GM21723 (cell line): ENCODE measurements around the gene KCNMA1.

Source experiments
- ATAC-seq: cut with Tn5 transposase; IDR thresholded peaks from one replicate; pipeline ENCODE4 v1.9.1; 2021; ENCODE audit warnings: mild to moderate bottlenecking, moderate library complexity; ENCODE audit not compliant: unreplicated experiment

Gene KCNMA1

DNA sequence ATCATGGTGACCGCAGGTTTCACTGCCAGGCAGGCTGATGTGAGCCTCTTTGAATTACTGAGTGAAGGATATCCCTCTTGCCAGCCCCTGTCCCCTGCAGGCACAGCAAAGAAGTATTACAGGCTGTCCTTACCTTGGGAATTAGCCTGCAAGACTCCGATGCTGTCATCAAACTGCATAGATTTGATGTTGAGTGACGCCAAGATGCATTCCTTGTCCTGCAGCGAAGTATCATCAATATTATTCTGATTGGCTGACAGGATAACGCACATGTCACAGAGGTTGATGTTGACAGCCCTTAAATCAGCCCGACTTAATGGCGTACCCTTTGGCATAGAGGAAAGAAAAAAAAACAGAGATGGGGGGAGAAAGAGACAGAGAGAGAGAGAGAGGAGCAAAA lies 693.0 kb downstream of the KCNMA1 start:
- no peak for ATAC-seq

DNA sequence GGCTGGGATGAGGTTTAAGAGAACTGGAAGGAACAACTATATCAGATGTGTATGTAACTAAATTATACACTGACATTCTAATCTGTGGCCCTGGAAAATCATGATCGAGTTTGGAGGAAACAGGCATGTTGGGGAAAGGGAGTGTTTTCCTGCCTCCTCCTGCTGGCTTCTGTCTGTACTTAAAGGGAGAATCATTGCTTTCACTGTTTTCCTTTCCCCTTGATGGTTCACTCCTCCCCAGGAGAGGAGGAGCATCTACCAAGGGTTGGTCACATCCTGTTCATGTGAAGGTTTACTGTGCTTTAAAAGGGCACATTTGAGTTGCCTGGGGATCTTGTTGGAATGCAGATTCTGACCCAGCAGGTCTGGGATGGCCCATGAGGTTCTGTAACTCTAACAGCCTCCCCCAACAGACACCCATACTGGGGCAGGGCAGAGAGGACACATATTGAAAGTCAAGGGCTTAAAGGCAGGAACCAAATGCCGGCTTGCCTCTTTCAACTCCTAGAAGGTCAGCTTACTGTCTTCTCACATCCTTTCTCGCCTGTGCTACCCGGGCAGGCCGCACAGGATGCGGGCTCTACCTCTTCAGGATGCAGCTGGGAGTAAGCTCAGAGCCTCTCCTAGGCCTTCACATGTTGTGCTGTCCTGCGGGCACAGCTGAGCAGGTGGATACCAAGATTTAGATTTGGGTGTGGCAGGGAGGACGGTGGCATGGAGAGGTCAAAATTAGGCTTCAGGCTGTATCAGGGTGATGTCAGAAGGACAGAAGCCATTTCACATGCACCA lies 694.8 kb downstream of the KCNMA1 start:
- no peak for ATAC-seq

DNA sequence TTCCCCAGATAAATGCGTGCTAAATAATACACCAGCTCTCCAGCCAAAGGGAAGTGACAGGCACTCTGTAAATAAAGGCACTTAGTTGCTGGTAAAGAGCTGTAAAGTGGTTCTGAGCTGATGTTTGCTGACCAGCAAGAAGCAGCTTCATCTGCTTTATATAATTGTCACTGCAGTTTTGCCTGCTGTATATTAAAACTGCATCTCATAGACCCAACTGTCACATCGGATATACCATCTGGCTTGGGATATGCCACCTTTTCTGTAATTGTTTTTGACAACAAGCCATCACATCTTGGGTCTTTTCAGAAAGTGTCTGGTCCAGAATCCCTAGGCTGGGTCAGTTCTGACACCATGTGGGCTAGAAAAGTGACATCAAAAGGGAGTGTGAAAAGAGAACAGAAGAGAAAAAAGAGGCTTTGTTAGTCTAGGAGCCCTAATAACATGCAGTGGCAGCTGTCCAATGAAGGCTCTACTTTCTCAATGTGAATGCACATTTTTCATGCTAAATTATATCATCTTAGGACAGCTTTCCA lies 697.6 kb downstream of the KCNMA1 start:
- ATAC-seq, result no peak

DNA sequence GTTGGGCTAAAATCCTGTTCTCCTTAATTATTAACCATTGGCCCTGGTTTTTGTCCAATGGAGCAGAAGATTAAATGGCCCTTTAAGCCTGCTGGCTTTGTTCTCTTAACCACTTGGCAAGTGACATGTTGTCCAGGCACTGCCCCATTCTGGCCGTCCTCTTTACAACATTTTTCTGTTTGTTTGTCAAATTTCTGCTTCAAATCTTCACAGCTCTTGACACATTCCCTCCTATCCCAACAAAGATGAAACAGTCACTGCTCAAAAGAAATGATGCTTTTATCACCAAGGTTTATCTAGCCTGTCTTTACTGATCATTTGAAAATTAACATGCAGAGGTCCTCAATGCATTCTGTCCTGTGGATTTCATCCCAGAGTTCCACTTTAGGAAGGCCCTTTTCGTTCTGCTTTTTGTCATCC lies 700.4 kb downstream of the KCNMA1 start:
- ATAC-seq, result no peak

DNA sequence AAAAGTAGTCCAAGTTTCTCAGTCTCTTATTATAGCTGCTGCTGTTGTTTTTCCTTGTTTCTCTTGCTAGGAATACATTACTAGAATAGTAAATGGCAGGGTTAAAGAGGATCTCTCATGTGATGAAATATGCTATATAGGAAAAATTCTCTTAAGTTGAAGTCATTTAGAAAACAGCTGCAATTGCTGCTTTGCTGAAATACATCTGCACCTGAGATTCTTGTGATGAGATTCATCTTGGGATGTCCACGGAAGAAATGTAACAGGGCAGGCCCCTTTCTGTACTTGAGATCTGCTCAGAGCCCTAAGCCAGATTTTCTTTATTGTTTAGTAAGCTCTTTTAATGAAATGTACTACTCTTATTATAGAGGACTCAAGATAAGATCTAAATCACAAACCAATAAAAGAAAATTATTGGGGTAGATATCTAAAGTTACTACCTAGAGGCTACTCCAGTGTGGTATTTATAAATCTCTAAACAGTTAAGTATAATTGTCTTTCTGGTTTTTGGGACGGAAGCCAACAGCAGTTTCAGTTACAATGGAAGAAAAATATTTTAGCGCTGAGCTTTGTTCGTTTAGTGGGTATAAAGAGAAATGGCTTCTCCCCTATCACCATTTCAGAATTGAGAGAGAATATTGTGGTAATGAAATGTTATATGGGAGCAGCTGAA lies 701.5 kb downstream of the KCNMA1 start:
- ATAC-seq, result no peak

DNA sequence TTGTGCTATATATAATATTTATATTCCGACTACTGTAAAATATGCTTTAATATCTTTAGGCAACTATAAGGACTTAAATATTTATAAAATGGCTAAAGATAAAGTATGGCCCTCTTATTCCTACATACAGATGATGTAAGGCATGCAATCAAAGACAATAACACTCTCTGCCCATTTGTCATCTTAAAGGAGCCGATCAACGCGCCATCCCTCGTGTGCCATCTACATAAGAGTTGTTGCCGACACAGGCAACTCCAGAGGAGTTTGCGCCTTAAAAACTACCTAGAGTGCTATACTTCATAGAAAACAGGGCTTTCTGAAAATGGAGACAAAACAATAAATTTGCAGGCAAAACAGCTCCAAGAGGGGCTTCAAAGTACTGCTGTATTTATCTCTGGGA lies 709.0 kb downstream of the KCNMA1 start:
- ATAC-seq, result no peak

DNA sequence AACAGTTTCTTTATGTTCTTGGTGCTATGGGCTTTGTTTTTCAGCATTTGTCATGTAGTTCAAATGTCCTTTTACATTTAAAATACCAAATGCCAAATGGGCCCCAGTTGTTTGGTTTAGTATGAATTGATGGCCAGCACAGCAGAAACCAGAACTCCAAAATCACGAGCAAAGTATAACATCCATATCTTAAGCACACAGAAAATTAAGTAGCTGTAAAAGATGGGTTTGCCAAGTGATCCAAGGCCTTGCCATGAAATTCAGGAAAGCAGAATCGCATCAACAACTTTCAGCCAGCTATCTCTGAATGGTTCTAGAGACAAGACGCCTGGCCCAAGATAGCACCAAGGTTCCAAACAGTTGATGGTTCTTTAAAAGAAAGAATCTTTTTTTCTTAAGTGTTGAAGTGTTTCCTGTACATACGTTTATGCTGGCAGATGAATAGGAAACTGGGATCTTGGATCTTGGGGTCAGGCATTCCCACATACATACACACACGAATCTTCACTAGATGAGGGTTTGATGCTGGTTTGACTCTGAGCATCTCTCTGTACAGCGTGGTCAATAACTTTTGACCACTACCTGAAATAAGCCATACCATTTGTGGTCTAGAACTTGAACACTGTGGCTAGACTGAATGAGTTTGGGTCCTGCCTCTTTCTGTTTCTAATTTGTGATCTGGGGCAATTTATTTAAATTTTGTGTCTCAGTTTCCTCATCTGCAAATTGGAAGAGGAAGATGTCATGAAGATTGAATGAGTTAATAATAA lies 711.8 kb downstream of the KCNMA1 start:
- ATAC-seq, result no peak

DNA sequence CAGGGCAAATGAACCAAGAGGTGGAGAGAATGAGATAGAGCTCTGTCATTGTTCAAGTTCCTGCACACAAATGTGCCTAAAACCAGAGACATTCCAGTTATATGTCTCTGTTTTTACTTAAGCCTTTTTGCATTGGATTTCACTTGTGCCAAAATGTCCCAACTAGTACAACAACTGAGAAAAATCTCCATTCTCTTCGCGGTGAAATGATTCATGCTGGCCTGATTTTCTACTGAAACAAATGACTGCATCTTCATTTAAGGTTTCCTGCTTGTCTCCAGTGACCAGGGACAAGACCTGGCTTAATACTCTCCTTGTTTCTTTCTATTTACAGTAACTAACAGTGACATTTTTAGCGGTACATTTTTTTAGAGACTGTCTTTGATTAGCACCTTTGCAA lies 714.9 kb downstream of the KCNMA1 start:
- ATAC-seq, result no peak

DNA sequence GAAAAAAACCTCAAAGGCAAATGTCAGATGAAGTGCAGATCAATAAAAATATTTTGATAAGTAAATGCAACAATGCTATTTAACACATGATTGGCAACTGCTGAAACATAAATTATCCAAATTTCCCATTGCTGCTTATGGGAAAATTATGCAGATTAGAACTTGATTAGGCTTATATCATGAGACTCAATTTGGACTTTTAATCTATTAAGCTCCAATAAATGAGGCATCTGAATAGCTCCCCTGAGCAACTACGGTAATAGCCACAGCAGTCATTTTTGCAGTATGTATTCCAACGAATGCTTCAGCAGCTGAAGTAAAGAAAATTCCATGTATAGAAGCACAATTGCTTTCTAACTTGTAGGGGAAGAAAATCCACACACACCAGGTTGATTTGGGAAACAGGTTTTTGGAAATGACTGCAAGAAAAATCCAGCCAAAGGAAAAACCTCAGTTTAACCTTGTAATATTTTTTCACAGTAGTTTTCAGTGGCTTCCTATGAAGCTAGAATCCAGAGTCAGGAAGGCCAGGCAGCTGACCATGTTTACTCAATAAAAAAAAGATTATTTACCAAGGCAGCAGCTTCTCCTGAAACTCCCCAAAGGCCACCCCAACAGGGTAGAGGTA lies 716.1 kb downstream of the KCNMA1 start:
- no peak for ATAC-seq

DNA sequence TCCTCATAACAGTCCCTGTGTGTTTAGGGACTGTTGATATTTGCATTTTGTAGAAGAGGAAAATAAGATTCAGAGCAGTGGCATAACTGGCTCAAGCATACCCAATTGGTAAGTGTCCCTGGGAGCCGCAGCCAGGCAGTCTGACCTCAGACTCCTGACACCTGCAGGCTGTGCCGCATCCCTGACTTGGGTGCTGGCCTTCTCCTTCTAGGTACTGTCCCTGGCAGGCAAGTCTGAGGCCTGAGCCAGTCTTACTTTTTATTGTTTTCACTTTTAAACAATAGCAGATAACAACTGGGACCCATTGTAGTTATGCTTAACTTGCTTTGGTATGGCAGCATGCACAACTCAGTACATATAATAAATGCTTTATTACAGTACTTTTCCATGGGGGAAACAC lies 717.0 kb downstream of the KCNMA1 start:
- no peak for ATAC-seq

DNA sequence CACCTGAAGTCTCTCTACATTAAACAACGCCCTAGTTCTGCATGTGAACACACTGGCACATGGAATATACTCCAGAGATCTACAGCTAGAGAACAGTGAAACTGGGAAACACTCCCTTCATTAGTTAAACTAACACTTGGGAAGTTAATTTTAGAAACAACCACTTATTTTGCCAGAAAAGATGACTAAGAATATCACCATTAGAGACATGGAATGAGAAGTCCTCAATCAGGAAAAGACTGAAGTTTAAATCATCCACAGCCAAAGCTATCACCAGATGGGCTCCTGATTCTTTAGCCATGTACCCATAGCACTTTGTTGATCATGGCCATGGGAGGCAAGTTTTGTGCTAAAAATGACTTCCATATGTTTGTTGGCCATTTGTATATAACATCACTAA lies 719.5 kb downstream of the KCNMA1 start:
- ATAC-seq, result no peak

DNA sequence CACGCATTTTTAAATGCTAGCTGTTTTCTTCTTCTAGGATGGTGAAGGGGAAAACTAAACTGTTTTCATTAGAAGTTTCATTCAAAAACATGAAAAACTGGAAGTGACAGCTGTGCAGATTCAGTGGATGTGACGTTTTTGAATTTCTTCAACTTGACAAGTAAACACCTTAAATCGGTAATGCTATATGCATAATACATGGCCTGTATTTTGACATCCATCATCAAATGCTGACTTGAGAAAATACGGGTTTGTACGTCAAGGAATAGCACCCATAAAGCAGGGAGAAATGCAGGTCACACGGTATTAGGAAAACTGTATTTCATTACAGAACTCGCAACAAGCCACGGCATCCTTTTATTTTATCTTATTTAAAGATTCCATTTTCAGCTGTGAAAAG lies 720.5 kb downstream of the KCNMA1 start:
- ATAC-seq, result no peak

DNA sequence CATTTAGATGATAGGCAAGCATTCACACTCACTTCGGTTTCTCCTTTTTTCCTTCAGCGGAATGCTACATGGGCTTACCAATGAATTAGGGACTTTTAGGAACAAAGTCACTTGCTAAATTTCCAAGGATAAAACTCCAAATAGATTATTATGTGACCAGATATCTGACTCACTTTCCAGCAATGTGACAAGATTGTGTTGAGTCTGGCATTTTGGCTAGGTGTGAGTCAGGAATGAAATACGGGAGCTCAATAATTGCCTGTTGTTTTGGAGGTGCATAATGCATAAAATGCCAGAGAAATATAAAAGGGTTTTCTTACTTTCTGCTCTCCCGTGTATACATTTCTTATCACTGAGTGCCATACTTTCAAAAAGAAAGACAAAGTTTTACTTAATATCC lies 721.1 kb downstream of the KCNMA1 start:
- ATAC-seq, result no peak

DNA sequence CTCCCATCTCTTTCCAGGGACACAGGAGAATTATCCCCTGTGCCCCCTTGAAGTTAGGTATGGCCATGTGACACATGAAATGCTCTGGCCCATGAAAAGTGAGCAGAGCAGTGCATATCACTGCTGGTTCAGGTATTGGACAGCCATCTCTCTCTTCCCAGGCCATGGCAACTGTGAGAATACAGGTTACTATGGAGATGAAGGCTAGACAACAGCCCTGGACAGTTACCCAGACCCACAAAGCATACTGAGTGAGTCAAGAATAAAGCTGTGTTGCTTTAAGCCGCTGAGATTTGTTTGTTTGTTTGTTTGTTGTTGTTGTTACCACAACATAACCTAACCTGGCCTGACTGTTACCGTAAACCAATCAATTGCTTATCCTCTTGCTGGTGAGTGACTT lies 722.3 kb downstream of the KCNMA1 start:
- no peak for ATAC-seq

DNA sequence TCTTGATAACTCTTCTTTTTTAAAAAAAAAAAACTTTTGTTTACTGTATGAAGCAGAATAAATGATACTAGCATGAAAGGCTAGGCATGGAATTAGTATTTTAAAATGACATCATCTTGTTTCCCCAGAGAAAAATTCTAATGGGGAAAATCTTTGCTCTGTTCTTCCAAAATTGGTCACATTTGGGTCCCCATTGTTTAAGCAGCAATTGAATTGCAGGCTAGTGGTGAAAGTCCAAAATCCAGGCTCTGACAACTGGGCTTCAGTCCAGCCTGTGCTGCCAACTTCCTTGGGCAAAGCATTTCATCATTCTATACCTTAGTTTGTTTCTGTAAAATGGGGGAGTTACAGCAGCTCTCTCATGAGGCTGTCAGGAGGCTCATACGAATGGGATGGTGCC lies 726.4 kb downstream of the KCNMA1 start:
- ATAC-seq, result no peak

DNA sequence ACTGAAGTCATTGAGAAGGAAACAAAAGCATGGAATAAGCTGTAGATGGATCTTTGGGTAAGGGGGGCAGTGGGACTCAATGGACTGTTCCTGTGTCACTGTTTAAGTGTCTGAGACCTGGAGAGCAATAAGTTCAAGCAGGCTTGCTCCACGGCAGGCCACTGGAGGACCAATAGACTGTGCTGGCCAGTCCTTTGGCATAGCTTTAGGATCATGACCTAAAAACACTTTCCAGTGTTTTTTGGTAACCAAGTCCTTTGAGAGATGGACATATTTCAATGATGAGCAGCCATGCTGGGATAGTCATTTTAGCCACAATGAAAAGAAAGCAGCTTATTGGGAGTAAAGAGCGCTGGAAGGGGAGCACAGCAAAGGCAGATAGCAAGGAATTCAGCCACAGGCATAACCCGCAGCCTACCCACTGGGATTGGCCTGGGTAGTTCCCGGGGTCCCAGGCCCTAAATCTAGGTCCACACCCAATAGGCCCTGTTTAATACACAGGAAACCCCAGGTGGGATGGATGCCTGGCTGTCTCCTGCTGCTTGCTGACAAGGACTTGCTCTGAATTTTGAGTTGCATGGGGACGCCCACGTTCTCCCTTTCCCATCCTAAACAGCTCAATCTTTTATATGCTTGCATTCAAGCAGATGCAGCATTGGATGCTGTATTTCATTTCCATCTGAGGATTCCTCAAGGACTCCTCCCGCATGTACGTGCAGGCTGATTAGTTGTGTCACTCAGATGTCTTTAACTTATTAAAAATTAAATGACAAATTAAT lies 727.2 kb downstream of the KCNMA1 start:
- ATAC-seq, result no peak

DNA sequence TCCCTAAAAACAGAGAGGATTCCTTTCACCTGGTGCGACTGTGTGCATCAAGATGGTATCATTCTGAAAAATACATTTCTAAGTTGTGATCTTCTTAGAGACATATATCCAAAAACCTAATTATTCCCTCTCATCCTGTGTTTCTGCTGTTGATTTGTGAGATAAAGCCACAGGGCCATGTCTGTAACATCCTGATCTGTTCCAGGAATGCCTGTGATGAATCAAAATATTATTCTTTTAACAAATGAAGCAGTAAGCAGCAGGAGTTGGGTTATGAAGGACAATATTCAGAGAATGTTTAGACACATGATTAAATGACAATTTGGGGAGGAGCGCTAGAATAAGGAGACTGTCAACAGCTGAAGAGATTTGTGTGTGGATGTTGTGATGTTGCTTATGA lies 731.4 kb downstream of the KCNMA1 start:
- ATAC-seq, result no peak

DNA sequence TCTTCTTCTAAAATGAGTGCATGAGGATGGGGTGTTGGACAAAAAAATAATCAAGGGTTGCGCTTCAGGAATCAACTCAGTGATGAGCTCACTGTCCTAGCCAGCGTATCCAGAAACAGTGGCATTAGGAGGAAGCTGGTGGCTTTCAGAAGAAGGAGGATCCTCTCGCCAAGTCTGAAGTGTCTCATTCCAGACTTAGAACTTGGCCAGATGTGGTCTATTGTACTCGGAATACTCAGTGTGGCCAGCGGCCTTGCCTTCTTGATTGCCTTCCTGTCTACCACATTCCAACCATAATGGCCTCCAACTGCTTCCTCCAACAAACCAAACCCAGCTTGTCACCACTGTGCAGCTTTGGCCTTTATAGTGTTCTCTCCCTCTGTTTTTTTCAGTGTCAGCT lies 732.4 kb downstream of the KCNMA1 start:
- ATAC-seq, result no peak

DNA sequence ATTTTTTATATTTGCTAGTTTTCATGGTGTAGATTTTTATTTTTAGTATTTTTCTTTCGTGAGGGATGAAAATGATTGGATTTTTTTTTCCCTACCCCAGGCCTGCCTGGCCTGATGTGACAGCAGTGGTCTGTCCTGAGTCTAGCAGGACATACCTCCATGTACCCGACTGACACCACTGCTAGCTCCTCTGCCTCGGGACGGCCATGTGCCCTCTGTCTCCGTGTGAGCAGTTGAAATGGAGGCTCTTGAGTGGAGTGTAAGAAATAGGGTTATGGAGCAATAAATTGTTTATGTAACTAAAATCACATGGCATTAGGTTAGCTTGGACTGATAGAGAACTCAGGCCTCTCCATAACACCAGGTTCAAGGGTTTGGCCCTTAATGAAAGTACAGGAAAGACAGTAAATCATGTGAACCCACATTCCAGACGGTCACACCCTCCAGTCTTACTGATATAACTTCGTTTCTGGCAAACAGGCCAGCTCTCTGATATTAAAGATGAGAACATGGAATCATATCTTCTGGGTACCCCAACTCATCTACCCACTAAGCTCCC lies 734.1 kb downstream of the KCNMA1 start:
- no peak for ATAC-seq

DNA sequence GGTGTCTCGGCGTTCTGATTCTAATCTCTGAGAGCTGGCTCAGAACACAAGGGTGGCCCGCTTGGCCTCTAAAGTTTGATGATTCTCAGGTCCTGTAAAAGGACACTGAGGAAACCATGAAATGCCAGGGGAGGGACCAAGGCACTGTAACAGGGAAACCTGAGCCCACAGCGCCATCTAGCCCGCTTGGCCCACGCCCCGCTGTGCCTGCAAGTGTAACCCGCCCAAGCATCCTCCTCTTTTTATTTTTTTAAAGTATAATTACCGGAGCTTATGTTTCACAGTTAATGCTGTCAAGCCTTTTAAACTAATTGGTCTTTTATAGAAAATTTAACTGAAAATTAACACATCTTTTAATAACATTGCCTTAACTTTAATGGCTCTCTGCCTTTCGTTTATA lies 734.7 kb downstream of the KCNMA1 start:
- ATAC-seq, result no peak
